ENCODE measurements around the gene ACTL7B. TPM values are rescaled to one million over a fixed set of nuclear protein-coding genes. Genes with fewer than 3 reads are reported as not detected.
"Not testable (repeated sequence)": the region's sequence is repeated elsewhere in the genome, so short reads cannot be mapped to it uniquely, and the experiment has no call there.

ACTL7B gene
- under 1 TPM in 1 of 2 donors, not detected in 1; 0.12 TPM for total RNA-seq

GRCh38 chr9:108855888-108856287, at the start of gene ACTL7B:
TSS of gene ACTL7B (minus strand) at chr9:108855986. CDS start at chr9:108855930, 56 bp downstream.
- Mint-ChIP-seq H3K36me3 (ENCODE audit: insufficient read depth in 2 of 2) (no peaks in the 10 kb centered on the region), H3K4me1 (ENCODE audit: low read depth) (peaks cover 9% of the 10 kb centered on the region), H3K4me3 (no peak within 1 kb of the TSS), H3K27ac (no peak within 1 kb of the TSS), H3K27me3 (ENCODE audit: low read depth) (peaks cover 12% of the 10 kb centered on the region), H3K9me3 (no peaks in the 10 kb centered on the region)
- DNase-seq (no peak), ATAC-seq (replicated peaks in 1 of 2) (no peak)

- DNase-seq (no peak), ATAC-seq (replicated peaks in 1 of 2) (no peak)
- Mint-ChIP-seq H3K27me3 (ENCODE audit: low read depth) (no peaks in the 10 kb centered on the region), H3K4me1 (ENCODE audit: low read depth) (no peaks in the 10 kb centered on the region), H3K4me3 (no peak overlapping the region), H3K9me3 (no peaks in the 10 kb centered on the region), H3K27ac (peak overlapping the region; percentile 33), H3K36me3 (ENCODE audit: insufficient read depth in 2 of 2) (peaks cover 12 to 14% of the 10 kb centered on the region in 2 donors)
These were observed 49.7 kb upstream of the ACTL7B start for GRCh38 chr9:108905494-108905893.

GRCh38 chr9:108904161-108904560, 48.4 kb upstream of the ACTL7B start:
- Mint-ChIP-seq H3K4me1 (ENCODE audit: low read depth) (no peaks in the 10 kb centered on the region), H3K27me3 (ENCODE audit: low read depth) (no peaks in the 10 kb centered on the region), H3K27ac (no peak overlapping the region), H3K9me3 (no peaks in the 10 kb centered on the region), H3K4me3 (no peak overlapping the region), H3K36me3 (ENCODE audit: insufficient read depth in 2 of 2) (peaks cover 11 to 15% of the 10 kb centered on the region in 2 donors)
- DNase-seq (no peak), ATAC-seq (replicated peaks in 1 of 2) (no peak)

GRCh38 chr9:108903420-108904103, 47.8 kb upstream of the ACTL7B start:
- no peaks in the 10 kb centered on the region for H3K27me3 Mint-ChIP-seq (ENCODE audit: low read depth)
- H3K4me3 Mint-ChIP-seq = no peak overlapping the region
- ATAC-seq (replicated peaks in 1 of 2) = no peak
- no peak for DNase-seq
- H3K36me3 Mint-ChIP-seq (ENCODE audit: insufficient read depth in 2 of 2) = peaks cover 8 to 15% of the 10 kb centered on the region in 2 donors
- no peaks in the 10 kb centered on the region for H3K4me1 Mint-ChIP-seq (ENCODE audit: low read depth)
- H3K9me3 Mint-ChIP-seq = no peaks in the 10 kb centered on the region
- H3K27ac Mint-ChIP-seq = no peak overlapping the region

GRCh38 chr9:108900176-108900575, 44.4 kb upstream of the ACTL7B start:
- Mint-ChIP-seq H3K4me1 (ENCODE audit: low read depth) (no peaks in the 10 kb centered on the region), H3K9me3 (no peaks in the 10 kb centered on the region), H3K4me3 (no peak overlapping the region), H3K27ac (no peak overlapping the region), H3K36me3 (ENCODE audit: insufficient read depth in 2 of 2) (peaks cover 11 to 13% of the 10 kb centered on the region in 2 donors), H3K27me3 (ENCODE audit: low read depth) (no peaks in the 10 kb centered on the region)
- ATAC-seq (replicated peaks in 1 of 2) (no peak), DNase-seq (no peak)

GRCh38 chr9:108899023-108899695, 43.4 kb upstream of the ACTL7B start:
- H3K27me3 Mint-ChIP-seq (ENCODE audit: low read depth); H3K4me3 Mint-ChIP-seq; H3K4me1 Mint-ChIP-seq (ENCODE audit: low read depth); ATAC-seq (replicated peaks in 1 of 2); H3K9me3 Mint-ChIP-seq; DNase-seq; H3K27ac Mint-ChIP-seq: not testable (repeated sequence)
- peaks cover 10 to 14% of the 10 kb centered on the region in 2 donors for H3K36me3 Mint-ChIP-seq (ENCODE audit: insufficient read depth in 2 of 2)

- Mint-ChIP-seq H3K36me3 (ENCODE audit: insufficient read depth in 2 of 2) (peaks cover 8 to 14% of the 10 kb centered on the region in 2 donors), H3K4me1 (ENCODE audit: low read depth) (no peaks in the 10 kb centered on the region), H3K4me3 (no peak overlapping the region), H3K27me3 (ENCODE audit: low read depth) (no peaks in the 10 kb centered on the region), H3K9me3 (no peaks in the 10 kb centered on the region), H3K27ac (no peak overlapping the region)
- ATAC-seq (replicated peaks in 1 of 2) (no peak), DNase-seq (no peak)
These were observed 41.7 kb upstream of the ACTL7B start for GRCh38 chr9:108897324-108898096.

- peaks cover 5 to 21% of the 10 kb centered on the region in 2 donors for H3K36me3 Mint-ChIP-seq (ENCODE audit: insufficient read depth in 2 of 2)
These were observed 38.6 kb upstream of the ACTL7B start for GRCh38 chr9:108894225-108894997.

GRCh38 chr9:108889649-108890067, 33.9 kb upstream of the ACTL7B start:
- no peaks in the 10 kb centered on the region for H3K27me3 Mint-ChIP-seq (ENCODE audit: low read depth)
- no peak for DNase-seq
- H3K36me3 Mint-ChIP-seq (ENCODE audit: insufficient read depth in 2 of 2) = peaks cover 4 to 13% of the 10 kb centered on the region in 2 donors
- H3K27ac Mint-ChIP-seq = no peak overlapping the region
- H3K4me1 Mint-ChIP-seq (ENCODE audit: low read depth) = peaks cover 31% of the 10 kb centered on the region
- H3K9me3 Mint-ChIP-seq = no peaks in the 10 kb centered on the region
- no peak overlapping the region for H3K4me3 Mint-ChIP-seq
- peak in 1 of 2 donors; percentile 35 for ATAC-seq (replicated peaks in 1 of 2)

More at GRCh38 chr9:108894225-108894997, 38.6 kb upstream of the ACTL7B start:
- DNase-seq = no peak
- no peak overlapping the region for H3K4me3 Mint-ChIP-seq
- H3K9me3 Mint-ChIP-seq = no peaks in the 10 kb centered on the region
- H3K27me3 Mint-ChIP-seq (ENCODE audit: low read depth) = no peaks in the 10 kb centered on the region
- H3K4me1 Mint-ChIP-seq (ENCODE audit: low read depth) = peaks cover 7% of the 10 kb centered on the region
- ATAC-seq (replicated peaks in 1 of 2) = no peak
- no peak overlapping the region for H3K27ac Mint-ChIP-seq

GRCh38 chr9:108886594-108887271, 30.9 kb upstream of the ACTL7B start:
- H3K27me3 Mint-ChIP-seq (ENCODE audit: low read depth); ATAC-seq (replicated peaks in 1 of 2); DNase-seq; H3K9me3 Mint-ChIP-seq: not testable (repeated sequence)
- peak overlapping the region; percentile 62 for H3K27ac Mint-ChIP-seq
- peaks cover 31% of the 10 kb centered on the region for H3K4me1 Mint-ChIP-seq (ENCODE audit: low read depth)
- H3K4me3 Mint-ChIP-seq = peak overlapping the region in 1 of 2 donors; percentile 47
- peaks cover 5 to 13% of the 10 kb centered on the region in 2 donors for H3K36me3 Mint-ChIP-seq (ENCODE audit: insufficient read depth in 2 of 2)

GRCh38 chr9:108885643-108886348, 30.0 kb upstream of the ACTL7B start:
- Mint-ChIP-seq H3K27me3 (ENCODE audit: low read depth) (no peaks in the 10 kb centered on the region), H3K9me3 (no peaks in the 10 kb centered on the region), H3K4me1 (ENCODE audit: low read depth) (peaks cover 31% of the 10 kb centered on the region), H3K4me3 (peak overlapping the region; percentile 27 to 47), H3K36me3 (ENCODE audit: insufficient read depth in 2 of 2) (peaks cover 2 to 8% of the 10 kb centered on the region in 2 donors), H3K27ac (peak overlapping the region; percentile 62)
- ATAC-seq (replicated peaks in 1 of 2) (peak; percentile 99 to 100), DNase-seq (peak; percentile 78 to 81)
